H1 (cell line): ENCODE measurements around the gene GRIA4. TPM values are rescaled to one million over a fixed set of nuclear protein-coding genes. Genes with fewer than 3 reads are reported as not detected.

Experiments used
- CHD1 ChIP-seq: IDR thresholded peaks from 2 replicates; pipeline ENCODE4 v1.6.1; 2012; ENCODE audit warnings: low read depth, low read length, improper control_type of control experiment
- CREB1 ChIP-seq: IDR thresholded peaks from 2 replicates; pipeline ENCODE4 v1.6.1; 2012; ENCODE audit warnings: inconsistent platforms
- E2F6 ChIP-seq: IDR thresholded peaks from 2 replicates; pipeline ENCODE4 v1.6.1; 2012; ENCODE audit warnings: inconsistent platforms
- HDAC2 ChIP-seq, 2 experiments: fragments of 300-600 bp in 1 of 2; sonication (generic) in 1 of 2; IDR thresholded peaks; 2 replicates each; pipeline ENCODE4 v1.6.1; 2011 to 2012; ENCODE audit warnings: low read depth in 2 of 2, low read length in 2 of 2, mild to moderate bottlenecking in 2 of 2, moderate library complexity in 2 of 2, borderline replicate concordance in 1 of 2, inconsistent platforms in 1 of 2
- NRF1 ChIP-seq: IDR thresholded peaks from 2 replicates; pipeline ENCODE4 v1.6.1; 2011; ENCODE audit warnings: mild to moderate bottlenecking, low read depth, low read length, improper control_type of control experiment
- TBP ChIP-seq: IDR thresholded peaks from 2 replicates; pipeline ENCODE4 v1.6.1; 2011; ENCODE audit warnings: low read depth, low read length, improper control_type of control experiment
- polyA plus RNA-seq, 7 experiments: library from polyadenylated mRNA; depleted of rRNA in 3 of 7; stranded (reverse) in 5 of 7; unstranded in 2 of 7; fragments of >200 nt in 5 of 7; fragments of 200-250 nt in 2 of 7; gene quantifications; 1 replicate in 5 of 7; 2 replicates in 1 of 7; 4 replicates in 1 of 7; pipeline versions ENCODE4 v1.2.1 to v1.2.3, GENCODE V29; 2011 to 2013; ENCODE audit warnings: missing spikeins in 2 of 7, mixed read lengths in 2 of 7
- total RNA-seq: library from RNA; stranded (reverse); fragmentation: NEBNext Ultra II Directional; extraction: Animal tissue kit (Norgen Biotek cat#: 25700); gene quantifications from 2 replicates; pipeline ENCODE4 v1.2.1, GENCODE V29; 2021

GRIA4 gene
- total and polyA plus RNA-seq, 2 of the 8 experiments (the other 6 are each of a cell fraction or from before 2014, with no cell fraction given): 12.5 to 21.8 TPM

- TF ChIP-seq CHD1 (no peak), CREB1 (no peak), NRF1 (no peak), TBP (no peak), E2F6 (no peak), HDAC2 (IDR thresholded peaks at IDR 0.05; ENCODE audit: borderline replicate concordance in 1 of 2, low read depth in 2 of 2, low read length in 2 of 2) (no peak)
These were observed 404.2 kb downstream of the GRIA4 start (continued) for GRCh38 chr11:106014035-106014434.
